HEK293 (cell line): ENCODE measurements around the gene PLCB1.
A peak's percentile ranks its signal among the peaks of the same experiment; 100 is the strongest.

Experiments
- CTCF ChIA-PET: fragments of 350-600 bp; formaldehyde crosslinking; extraction: SDS; loops from one replicate; lab custom pipeline; 2021; ENCODE audit warnings: antibody characterized with exemption; lab: Yijun Ruan, JAX
- POLR2A ChIA-PET: fragments of 300-600 bp; formaldehyde crosslinking; extraction: SDS; loops from one replicate; lab custom pipeline; 2020; ENCODE audit warnings: antibody characterized with exemption, inconsistent platforms; lab: Yijun Ruan, JAX
- H3K27ac ChIP-seq: fragments of 200-500 bp; sonication (Bioruptor generic); 2 replicates; pipeline ENCODE4 v1.5.1; 2014; ENCODE audit warnings: low read depth, low read length, control low read depth, inconsistent platforms; ENCODE audit errors: extremely low read depth
- H3K36me3 ChIP-seq, 2 experiments: fragments of 200-500 bp in 1 of 2; sonication (Bioruptor generic) in 1 of 2; 1 replicate in 1 of 2; 2 replicates in 1 of 2; pipeline ENCODE4 v1.5.1; 2014 to 2017; ENCODE audit warnings: inconsistent platforms in 2 of 2, low read length in 2 of 2; ENCODE audit not compliant: control insufficient read depth in 2 of 2, insufficient read depth in 1 of 2
- H3K4me1 ChIP-seq: fragments of 200-500 bp; sonication (Bioruptor generic); 2 replicates; pipeline ENCODE4 v1.5.1; 2014; ENCODE audit warnings: mild to moderate bottlenecking, low read length, inconsistent platforms; ENCODE audit not compliant: control insufficient read depth, insufficient read depth
- H3K4me3 ChIP-seq: 2 replicates; pipeline ENCODE4 v1.5.1; 2011; ENCODE audit warnings: low read depth, mild to moderate bottlenecking, control low read depth, low read length, moderate library complexity
- H3K9me3 ChIP-seq: fragments of 200-500 bp; sonication (Bioruptor generic); 2 replicates; pipeline ENCODE4 v1.5.1; 2014; ENCODE audit warnings: low read depth, low read length, inconsistent platforms; ENCODE audit not compliant: control insufficient read depth, insufficient read depth
- GLIS2 ChIP-seq: fragments of 450-650 bp; formaldehyde crosslinking; IDR thresholded peaks from 2 replicates; pipeline ENCODE4 v1.5.1; 2016; ENCODE audit warnings: missing biosample characterization, missing genetic modification characterization
- IKZF3 ChIP-seq: fragments of 450-650 bp; IDR thresholded peaks from 2 replicates; pipeline ENCODE4 v1.5.0; 2018; ENCODE audit warnings: missing biosample characterization, mild to moderate bottlenecking, missing genetic modification characterization, moderate library complexity
- KLF10 ChIP-seq: fragments of 450-650 bp; IDR thresholded peaks from 2 replicates; pipeline ENCODE4 v1.5.1; 2018; ENCODE audit warnings: missing biosample characterization, mild to moderate bottlenecking, missing genetic modification characterization
- REST ChIP-seq: fragments of 450-650 bp; formaldehyde crosslinking; IDR thresholded peaks from 2 replicates; pipeline ENCODE4 v1.5.1; 2016; ENCODE audit warnings: missing biosample characterization, missing genetic modification characterization
- SCRT1 ChIP-seq: fragments of 450-650 bp; formaldehyde crosslinking; IDR thresholded peaks from 2 replicates; pipeline ENCODE4 v1.5.1; 2016; ENCODE audit warnings: missing biosample characterization, missing genetic modification characterization, borderline replicate concordance
- TRIM28 ChIP-seq: IDR thresholded peaks from 2 replicates; pipeline ENCODE4 v1.6.1; 2011; ENCODE audit warnings: low read length, control low read depth, borderline replicate concordance
- ZBTB1 ChIP-seq: fragments of 450-650 bp; formaldehyde crosslinking; IDR thresholded peaks from 2 replicates; pipeline ENCODE4 v1.5.1; 2016; ENCODE audit warnings: missing biosample characterization, missing genetic modification characterization
- ZBTB10 ChIP-seq: fragments of 450-650 bp; formaldehyde crosslinking; IDR thresholded peaks from 2 replicates; pipeline ENCODE4 v1.5.1; 2016; ENCODE audit warnings: missing biosample characterization, missing genetic modification characterization
- ZBTB21 ChIP-seq: fragments of 450-650 bp; formaldehyde crosslinking; IDR thresholded peaks from 2 replicates; pipeline ENCODE4 v1.5.1; 2017; ENCODE audit warnings: missing biosample characterization, missing genetic modification characterization
- ZFP69B ChIP-seq: fragments of 450-650 bp; formaldehyde crosslinking; IDR thresholded peaks from 2 replicates; pipeline ENCODE4 v1.5.1; 2016; ENCODE audit warnings: missing biosample characterization, missing genetic modification characterization
- ZIC2 ChIP-seq: fragments of 450-650 bp; formaldehyde crosslinking; IDR thresholded peaks from 2 replicates; pipeline ENCODE4 v1.5.1; 2016; ENCODE audit warnings: missing biosample characterization, missing genetic modification characterization
- ZNF133 ChIP-seq: fragments of 450-650 bp; formaldehyde crosslinking; IDR thresholded peaks from 2 replicates; pipeline ENCODE4 v1.5.1; 2016; ENCODE audit warnings: missing biosample characterization, missing genetic modification characterization
- ZNF138 ChIP-seq: fragments of 450-650 bp; formaldehyde crosslinking; IDR thresholded peaks from 2 replicates; pipeline ENCODE4 v1.5.1; 2016; ENCODE audit warnings: missing biosample characterization, missing genetic modification characterization, borderline replicate concordance
- ZNF146 ChIP-seq: fragments of 450-650 bp; formaldehyde crosslinking; IDR thresholded peaks from 2 replicates; pipeline ENCODE4 v1.5.1; 2016; ENCODE audit warnings: missing biosample characterization, missing genetic modification characterization
- ZNF184 ChIP-seq: fragments of 450-650 bp; IDR thresholded peaks from 2 replicates; pipeline ENCODE4 v1.5.1; 2018; ENCODE audit warnings: missing biosample characterization, mild to moderate bottlenecking, missing genetic modification characterization
- ZNF202 ChIP-seq: fragments of 450-650 bp; formaldehyde crosslinking; IDR thresholded peaks from 2 replicates; pipeline ENCODE4 v1.5.1; 2016; ENCODE audit warnings: missing biosample characterization, missing genetic modification characterization, borderline replicate concordance
- ZNF280D ChIP-seq: fragments of 450-650 bp; formaldehyde crosslinking; IDR thresholded peaks from 2 replicates; pipeline ENCODE4 v1.5.1; 2016; ENCODE audit warnings: missing biosample characterization, missing genetic modification characterization
- ZNF335 ChIP-seq: fragments of 450-650 bp; formaldehyde crosslinking; conservative IDR thresholded peaks from 2 replicates; pipeline ENCODE4 v1.5.1; 2016; ENCODE audit warnings: missing biosample characterization, missing genetic modification characterization
- ZNF449 ChIP-seq: fragments of 450-650 bp; formaldehyde crosslinking; IDR thresholded peaks from 2 replicates; pipeline ENCODE4 v1.5.1; 2017; ENCODE audit warnings: missing biosample characterization, mild to moderate bottlenecking, missing genetic modification characterization, moderate library complexity
- ZNF549 ChIP-seq: fragments of 450-650 bp; IDR thresholded peaks from 2 replicates; pipeline ENCODE4 v1.5.1; 2018; ENCODE audit warnings: missing biosample characterization, missing genetic modification characterization, mild to moderate bottlenecking, inconsistent platforms, moderate library complexity
- ZNF626 ChIP-seq: fragments of 450-650 bp; sonication (Bioruptor Pico); formaldehyde crosslinking; IDR thresholded peaks from 2 replicates; pipeline ENCODE4 v1.5.1; 2018; ENCODE audit warnings: missing biosample characterization, missing genetic modification characterization, inconsistent platforms
- ZNF654 ChIP-seq: fragments of 450-650 bp; formaldehyde crosslinking; IDR thresholded peaks from 2 replicates; pipeline ENCODE4 v1.5.1; 2016; ENCODE audit warnings: low read depth, missing biosample characterization, missing genetic modification characterization
- ZNF670 ChIP-seq: fragments of 450-650 bp; formaldehyde crosslinking; IDR thresholded peaks from 2 replicates; pipeline ENCODE4 v1.5.1; 2016; ENCODE audit warnings: missing biosample characterization, missing genetic modification characterization, low read depth
- ZNF704 ChIP-seq: fragments of 450-650 bp; formaldehyde crosslinking; IDR thresholded peaks from 2 replicates; pipeline ENCODE4 v1.5.1; 2016; ENCODE audit warnings: missing biosample characterization, missing genetic modification characterization
- ZSCAN16 ChIP-seq: fragments of 450-650 bp; formaldehyde crosslinking; IDR thresholded peaks from 2 replicates; pipeline ENCODE4 v1.5.1; 2016; ENCODE audit warnings: missing biosample characterization, missing genetic modification characterization

PLCB1 gene

GRCh38 chr20:8131598-8132483, at the start of gene PLCB1:
Gene PLCB1 (plus strand): TSS chr20:8132266. CDS start chr20:8132652, 386 bp downstream.
- CTCF ChIA-PET = interaction anchor here (0.6 to 9.9 kb wide), 10 partner anchors 20 to 598 kb away, joined by 3 to 58 read pairs (median 3); no protein-coding TSS in a partner anchor
- H3K9me3 ChIP-seq = no peaks in the 10 kb centered on the region
- H3K27ac ChIP-seq = peak within 1 kb of the TSS; percentile 84; the same call in 1 of the 2 replicates
- POLR2A ChIA-PET = no interaction called here
- peak within 1 kb of the TSS; percentile 70 for H3K4me3 ChIP-seq
- no peaks in the 10 kb centered on the region for H3K4me1 ChIP-seq
- H3K36me3 ChIP-seq = no peaks in the 10 kb centered on the region
- 0 out of 2 replicates have a peak, but pooled peaks have one; percentile 6 for TF ChIP-seq ZIC2 (tag by site-specific recombination)
- TF ChIP-seq ZNF670 = no peak
- no peak for TF ChIP-seq ZNF549 (tag by site-specific recombination)
- no peak for TF ChIP-seq IKZF3 (tag by site-specific recombination)
- TF ChIP-seq ZNF626 (tag by site-specific recombination) = no peak
- TF ChIP-seq ZNF280D = no peak
- TF ChIP-seq ZSCAN16 = no peak
- TF ChIP-seq ZBTB10 (tag by site-specific recombination) = peak; percentile 65; the same call in 1 of the 2 replicates
- no peak for TF ChIP-seq ZBTB1
- peak; percentile 66; the same call in 1 of the 2 replicates for TF ChIP-seq REST (tag by site-specific recombination)
- no peak for TF ChIP-seq ZBTB21
- TF ChIP-seq KLF10 (tag by site-specific recombination) = no peak
- no peak for TF ChIP-seq SCRT1
- TF ChIP-seq GLIS2 (tag by site-specific recombination) = 0 out of 2 replicates have a peak, but pooled peaks have one; percentile 49
- TF ChIP-seq ZNF146 (tag by site-specific recombination) = no peak
- no peak for TF ChIP-seq ZNF202
- peak; percentile 37; the same call in 1 of the 2 replicates for TF ChIP-seq ZNF449
- TF ChIP-seq ZNF704 (tag by site-specific recombination) = no peak
- peak; percentile 72 for TF ChIP-seq ZNF654
- TF ChIP-seq ZNF138 (tag by site-specific recombination) = no peak
- no peak for TF ChIP-seq TRIM28
- TF ChIP-seq ZFP69B (tag by site-specific recombination) = no peak
- no peak for TF ChIP-seq ZNF184 (tag by site-specific recombination)
- TF ChIP-seq ZNF133 (tag by site-specific recombination) = no peak
- peak; percentile 70 for TF ChIP-seq ZNF335 (tag by site-specific recombination)
